ENCODE data around the gene TLE4.
"Not testable (repeated sequence)": the region's sequence is repeated elsewhere in the genome, so short reads cannot be mapped to it uniquely, and the experiment has no call there.

Gene TLE4

DNA sequence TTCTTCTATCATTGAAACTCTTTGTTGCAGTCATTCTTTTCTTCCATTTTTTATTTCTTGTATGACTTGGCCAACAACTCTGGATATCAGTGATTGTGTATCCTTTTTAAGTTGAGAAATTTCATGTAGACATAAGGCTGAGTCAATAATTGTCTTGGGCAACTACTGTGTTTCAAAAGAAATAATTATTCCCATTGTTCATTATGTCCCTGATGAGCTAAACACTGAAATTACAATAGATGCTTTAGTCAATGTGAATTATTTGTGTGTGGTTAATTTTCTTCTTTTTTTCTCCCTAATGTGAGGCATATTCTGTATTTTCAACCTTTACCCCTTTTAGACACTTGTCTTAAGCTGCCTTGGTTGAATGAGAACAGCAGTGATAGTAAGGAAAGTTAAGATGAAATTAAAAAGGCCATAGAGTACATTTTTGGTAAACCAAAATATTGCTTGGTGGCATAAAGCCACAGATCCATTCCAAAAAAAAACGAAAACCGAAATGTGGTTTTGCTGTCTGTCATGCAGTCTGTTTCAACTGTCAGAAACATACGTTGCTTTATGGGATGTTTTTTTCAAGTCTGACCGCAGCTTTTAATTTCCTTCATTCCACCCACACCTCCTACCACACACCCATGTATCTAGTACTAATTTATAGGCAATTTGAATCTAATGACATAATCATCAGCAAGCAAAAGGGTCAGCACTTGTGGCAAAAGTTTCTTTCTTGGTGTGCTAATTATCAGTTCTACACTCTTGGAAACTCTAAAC lies 21.1 kb downstream of the TLE4 start:
- intact Hi-C loops (cut with DNase I) = no loop called here
- no peak for DNase-seq

DNA sequence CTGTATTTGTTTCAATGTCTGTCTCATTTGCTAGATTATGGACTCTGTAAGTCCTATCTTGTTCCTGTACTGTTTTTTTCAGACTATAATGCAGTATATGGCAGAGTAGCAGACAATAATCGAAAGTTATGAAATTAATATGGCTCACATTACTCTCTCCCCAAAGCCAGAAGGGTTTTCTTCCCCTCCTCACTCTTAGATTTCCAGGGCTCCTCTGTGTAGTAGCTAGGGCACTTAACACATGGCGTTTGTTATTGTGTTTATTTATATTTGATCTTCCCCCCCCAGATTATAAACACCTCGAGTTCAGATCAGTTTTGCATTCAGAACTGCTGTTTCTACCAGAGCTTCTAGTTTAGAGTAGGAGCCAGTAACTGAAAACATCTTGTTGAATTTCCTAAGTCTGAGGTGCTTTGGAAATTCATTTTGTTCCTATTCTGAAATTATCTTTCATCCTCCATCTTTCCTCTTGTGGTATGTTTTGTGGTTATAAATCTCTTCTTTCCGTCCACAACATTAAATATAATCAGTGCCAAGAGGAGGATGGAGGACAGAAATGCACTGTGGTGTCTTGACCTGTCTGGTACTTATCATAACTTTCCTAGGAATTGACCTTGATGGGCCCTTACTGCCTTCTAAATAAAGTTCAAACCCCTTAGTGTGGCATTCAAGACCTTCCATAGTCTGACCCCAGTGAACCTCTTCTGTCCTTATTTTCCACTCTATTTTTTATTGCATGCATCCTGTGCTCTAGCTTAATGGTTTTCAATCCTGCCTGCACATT lies 27.0 kb downstream of the TLE4 start:
- no peak for DNase-seq
- intact Hi-C loops (cut with DNase I) = no loop called here

DNA sequence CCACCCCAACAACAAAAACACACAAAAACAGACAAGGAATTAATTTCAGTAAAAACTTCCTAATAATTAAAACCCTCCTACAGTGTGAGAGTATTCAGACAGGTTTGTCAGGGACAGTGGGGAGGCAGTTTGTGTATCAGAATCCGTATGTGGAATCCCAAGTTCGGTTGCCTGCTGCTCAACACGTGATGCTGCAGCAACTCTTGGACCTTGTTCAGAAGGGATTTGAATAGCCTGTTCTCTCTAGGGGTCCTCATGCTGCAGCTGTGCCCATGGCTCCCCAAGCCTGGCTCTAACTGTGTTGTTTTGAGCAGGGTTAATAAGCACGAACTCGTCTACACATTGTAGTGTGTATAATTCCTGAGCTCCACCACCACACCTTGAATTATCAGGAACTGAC lies 28.7 kb downstream of the TLE4 start:
- peak in 3 of 10 donors; percentile 30 to 66 (median 59) for DNase-seq
- intact Hi-C loops (cut with DNase I) = no loop called here

- DNase-seq = no peak
- intact Hi-C loops (cut with DNase I) = no loop called here
Measured at GRCh38 chr9:79603222-79603920, 31.6 kb downstream of the TLE4 start.

DNA sequence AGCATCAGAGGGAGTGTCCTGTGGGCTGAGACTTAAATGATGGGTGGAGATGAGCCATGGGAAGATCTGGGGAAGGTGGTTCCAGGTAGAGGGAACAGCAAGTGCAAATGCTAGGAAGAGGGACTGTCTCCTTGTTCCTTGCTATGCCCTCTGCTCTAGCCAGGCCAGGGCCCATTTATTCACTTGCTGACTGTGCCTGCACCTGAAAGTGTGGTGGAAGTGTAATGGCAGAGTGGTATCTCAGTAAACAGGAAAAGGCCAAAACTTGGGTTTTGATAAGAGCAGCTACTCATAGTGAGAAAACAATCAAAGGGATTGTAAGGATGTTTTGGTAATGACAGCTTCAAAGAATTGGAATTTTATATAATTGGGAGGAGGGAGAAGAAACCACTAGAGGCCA lies 32.4 kb downstream of the TLE4 start:
- intact Hi-C loops (cut with DNase I) = no loop called here
- no peak for DNase-seq

DNA sequence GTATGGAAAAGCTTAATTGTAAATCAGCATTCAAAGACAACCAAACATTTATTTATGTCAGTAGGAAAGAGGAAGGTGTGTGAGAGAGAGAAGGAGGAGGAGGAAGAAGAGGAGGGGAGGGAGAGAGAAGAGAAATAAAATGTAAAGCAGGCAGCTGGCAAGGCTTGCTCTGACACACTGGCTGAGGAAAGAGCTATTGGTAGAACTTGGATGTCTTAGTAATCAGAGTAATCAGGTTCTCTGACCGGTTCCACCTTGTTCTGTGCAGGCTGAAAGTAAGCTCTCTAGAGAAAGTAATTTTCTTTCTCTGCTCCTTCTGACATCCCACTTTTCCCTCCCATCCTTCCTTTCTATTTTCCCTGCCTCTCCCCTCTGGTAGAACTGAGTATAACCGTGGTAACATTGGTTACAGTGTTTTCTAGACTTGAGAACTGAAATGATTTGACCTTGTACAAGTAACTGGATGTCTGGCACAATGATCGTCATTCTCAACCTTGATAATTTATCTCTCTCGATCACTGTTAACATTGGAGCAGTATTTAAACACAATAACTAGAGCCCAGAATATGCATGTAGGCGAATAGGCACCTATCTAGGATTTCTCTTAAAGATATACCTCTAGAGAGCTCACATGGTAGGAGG lies 33.3 kb downstream of the TLE4 start:
- DNase-seq = no peak
- intact Hi-C loops (cut with DNase I) = no loop called here

DNA sequence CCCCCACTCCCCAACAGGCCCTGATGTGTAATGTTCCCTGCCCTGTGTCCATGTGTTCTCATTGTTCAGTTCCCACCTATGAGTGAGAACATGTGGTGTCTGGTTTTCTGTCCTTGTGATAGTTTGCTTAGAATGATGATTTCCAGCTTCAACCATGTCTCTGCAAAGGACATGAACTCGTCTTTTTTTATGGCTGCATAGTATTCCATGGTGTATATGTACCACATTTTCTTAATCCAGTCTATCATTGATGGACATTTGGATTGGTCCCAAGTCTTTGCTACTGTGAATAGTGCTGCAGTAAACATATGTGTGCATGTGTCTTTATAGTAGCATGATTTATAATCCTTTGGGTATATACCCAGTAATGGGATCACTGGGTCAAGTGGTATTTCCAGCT lies 34.8 kb downstream of the TLE4 start:
- DNase-seq; intact Hi-C loops (cut with DNase I): not testable (repeated sequence)

DNA sequence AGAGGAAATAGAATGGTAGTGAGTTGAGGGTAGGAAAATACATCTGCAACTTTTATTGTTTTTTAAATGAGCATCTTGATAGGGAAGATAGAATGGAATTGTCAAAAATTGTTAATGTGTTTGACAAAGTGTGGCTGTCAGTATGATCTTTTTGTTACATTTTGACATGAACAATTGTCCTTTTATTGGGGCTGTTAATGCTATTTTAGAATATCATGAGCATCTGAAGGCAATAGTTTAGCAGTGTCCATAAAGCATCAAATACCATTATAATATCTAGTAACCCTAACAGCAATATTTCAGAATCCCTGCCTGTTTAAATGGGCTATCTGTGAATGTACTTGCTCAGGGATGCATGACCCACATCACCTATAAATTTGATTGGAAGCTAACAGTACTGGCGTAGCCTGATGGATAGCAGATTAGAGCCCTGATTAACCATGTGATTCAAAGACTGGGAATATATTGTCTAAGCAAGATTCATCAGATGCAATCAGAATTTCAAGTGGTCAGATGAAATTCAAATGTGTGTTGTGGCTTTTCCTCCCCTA lies 37.8 kb downstream of the TLE4 start:
- intact Hi-C loops (cut with DNase I) = no loop called here
- DNase-seq = no peak

- DNase-seq = no peak
- intact Hi-C loops (cut with DNase I) = no loop called here
Measured at GRCh38 chr9:79610019-79610631, 38.4 kb downstream of the TLE4 start.

GRCh38 chr9:79610791-79611614 lies 39.2 kb downstream of the TLE4 start:
- intact Hi-C loops (cut with DNase I) = no loop called here
- DNase-seq = no peak

DNA sequence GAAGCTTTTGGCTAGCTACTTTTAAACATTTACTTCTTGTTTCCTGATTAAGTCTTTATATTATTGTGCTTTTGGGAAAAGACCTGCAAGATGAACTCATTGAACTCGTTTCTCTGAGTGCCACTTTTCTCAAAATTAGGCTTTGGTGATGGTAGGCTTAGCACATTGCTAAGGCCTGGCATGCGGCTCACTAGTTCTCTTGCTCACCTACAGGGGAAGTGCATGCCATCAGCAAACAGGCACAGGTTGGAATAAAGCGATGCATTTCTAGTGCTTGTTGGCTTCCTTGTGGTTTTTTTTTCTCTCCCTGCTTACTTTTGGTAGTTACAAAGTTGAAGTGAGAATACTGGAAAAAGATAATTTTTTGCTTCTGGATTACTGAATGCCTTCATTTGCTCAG lies 41.4 kb downstream of the TLE4 start:
- intact Hi-C loops (cut with DNase I) = no loop called here
- no peak for DNase-seq

- DNase-seq = no peak
- intact Hi-C loops (cut with DNase I) = no loop called here
Measured at GRCh38 chr9:79615038-79615437, 43.3 kb downstream of the TLE4 start.

GRCh38 chr9:79616013-79616412 lies 44.2 kb downstream of the TLE4 start:
- intact Hi-C loops (cut with DNase I) = no loop called here
- no peak for DNase-seq

DNA sequence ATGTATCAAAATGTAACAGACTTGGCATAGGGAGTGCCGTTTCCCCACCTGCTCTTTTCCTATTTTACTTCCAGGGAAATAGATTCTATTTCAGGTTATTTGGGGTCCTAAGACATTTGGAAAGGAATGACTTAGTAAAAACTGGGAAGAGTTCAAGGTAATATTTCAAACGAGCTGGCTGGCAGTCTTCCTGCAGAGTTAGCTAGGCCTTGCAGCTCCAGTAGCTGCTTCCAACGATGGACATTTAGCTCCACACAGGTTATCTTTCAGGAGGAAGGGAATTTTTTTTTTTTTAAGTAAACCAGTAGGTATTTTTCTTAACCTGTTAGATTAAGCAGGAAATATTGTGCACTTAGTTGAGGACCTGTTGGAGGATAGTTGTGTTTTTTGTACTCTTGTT lies 45.2 kb downstream of the TLE4 start:
- no peak for DNase-seq
- intact Hi-C loops (cut with DNase I) = no loop called here

DNA sequence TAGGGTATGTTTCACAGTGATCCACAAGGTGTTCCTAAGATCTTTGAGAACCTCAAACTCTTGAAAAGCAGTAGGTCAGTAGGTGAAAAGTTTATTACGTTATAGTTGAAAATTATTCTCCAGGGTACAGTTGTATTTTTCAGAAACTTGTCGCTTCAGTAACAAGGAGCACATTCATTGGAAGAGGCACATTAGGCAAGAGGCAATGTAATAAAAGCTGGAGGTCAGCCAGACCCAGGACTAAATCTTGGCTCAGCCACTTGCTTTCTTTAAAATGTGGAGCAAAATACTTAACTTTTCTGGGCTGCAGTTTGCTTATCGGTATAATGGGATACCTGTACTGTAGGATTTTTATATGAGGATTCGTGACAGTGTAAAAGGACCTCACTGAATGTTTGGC lies 45.6 kb downstream of the TLE4 start:
- DNase-seq = no peak
- intact Hi-C loops (cut with DNase I) = no loop called here

DNA sequence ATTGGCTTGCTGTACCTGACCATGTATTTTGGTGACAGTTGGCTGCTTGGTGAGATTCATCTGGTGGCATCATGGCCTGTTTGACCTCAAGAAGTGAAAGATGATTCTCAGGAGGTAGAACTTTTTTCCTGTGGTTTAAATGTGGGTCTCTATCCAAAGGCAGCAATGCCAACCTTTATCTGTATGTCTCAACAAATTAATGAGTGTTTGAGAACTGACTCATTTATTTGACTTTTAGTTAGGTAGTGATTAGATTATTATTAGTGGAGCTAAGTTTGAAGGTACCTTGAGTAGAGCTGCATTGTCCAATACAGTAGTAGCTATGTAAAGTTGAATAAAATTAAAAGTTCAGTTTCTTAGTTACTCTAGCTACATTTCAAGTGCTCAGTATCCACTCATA lies 48.2 kb downstream of the TLE4 start:
- intact Hi-C loops (cut with DNase I) = no loop called here
- no peak for DNase-seq

DNA sequence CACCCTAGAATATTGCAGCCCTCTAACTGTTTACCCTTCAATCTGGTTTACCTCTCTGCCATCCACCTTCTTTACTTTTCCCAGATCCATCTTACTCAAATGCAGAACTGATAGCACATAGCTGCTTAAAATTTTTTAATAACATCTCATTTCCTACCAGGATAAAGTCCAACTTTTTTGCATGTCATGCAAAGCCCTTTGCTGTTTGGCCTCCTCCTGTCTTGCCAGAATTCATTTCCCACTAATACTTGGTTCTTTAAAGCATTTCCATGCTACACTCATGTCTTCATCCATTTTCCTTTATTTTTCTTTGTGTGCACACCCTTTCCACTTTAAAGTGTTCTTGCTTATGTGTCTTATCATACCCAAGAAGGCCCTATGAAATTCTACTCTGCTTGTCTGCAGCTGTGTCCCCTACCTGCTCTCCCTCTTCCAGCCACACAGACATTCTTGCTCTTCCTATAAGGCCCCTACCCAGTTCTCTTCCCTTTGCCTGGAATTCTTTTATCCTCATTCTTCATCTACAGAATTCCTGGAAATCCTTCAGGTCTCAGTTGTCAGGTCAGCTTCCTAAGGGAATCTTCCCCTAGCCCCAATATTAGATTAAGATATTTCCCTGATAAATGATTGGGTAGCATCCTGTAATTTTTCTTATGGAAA lies 50.3 kb downstream of the TLE4 start:
- DNase-seq = no peak
- intact Hi-C loops (cut with DNase I) = no loop called here

GRCh38 chr9:79623799-79624721 lies 52.3 kb downstream of the TLE4 start:
- peak in 3 of 10 donors; percentile 18 to 71 (median 19) for DNase-seq
- intact Hi-C loops (cut with DNase I) = no loop called here
